Endothelial cell of umbilical vein (primary cell): ENCODE results near the gene ZNF219. TPM values are rescaled to one million over a fixed set of nuclear protein-coding genes. Genes with fewer than 3 reads are reported as not detected.

Source experiments
- BruUV-seq: library from RNA; stranded (reverse); fragments of 400-500 nt; replicated peaks from 2 replicates; lab custom pipeline; 2021; lab: Mats Ljungman, UMichigan
- CTCF ChIA-PET: fragments of 300-600, 350-600 bp; sonication (Branson Sonifier 250); formaldehyde crosslinking; loops from one replicate; lab custom pipeline; 2021; ENCODE audit warnings: antibody characterized with exemption, inconsistent platforms; lab: Charles Lee
- POLR2A ChIA-PET: fragments of 300-600, 350-600 bp; sonication (Branson Sonifier 250); formaldehyde crosslinking; loops from one replicate; lab custom pipeline; 2021; ENCODE audit warnings: antibody characterized with exemption, inconsistent platforms; lab: Charles Lee
- DNase-seq: peaks from one replicate; pipeline ENCODE4 v3.0.0-alpha.2; 2011; ENCODE audit warnings: low read depth, low spot score
- FAIRE-seq: peaks from 2 replicates; lab custom pipeline; 2011; peaks lifted over from hg19 to GRCh38; lab: Jason Lieb, UNC
- H2AFZ ChIP-seq: 2 replicates; pipeline ENCODE4 v1.6.0; 2012; ENCODE audit warnings: low read depth, low read length, control low read depth, inconsistent platforms
- H3K27ac ChIP-seq: 2 replicates; pipeline ENCODE4 v1.5.1; 2011; ENCODE audit warnings: low read depth, mild to moderate bottlenecking, control low read depth, low read length, moderate library complexity; ENCODE audit not compliant: insufficient read depth
- H3K27me3 ChIP-seq, 2 experiments: 2 replicates each; pipeline versions ENCODE4 v1.6.0 to v1.6.1; 2011; ENCODE audit warnings: low read length in 2 of 2, mixed read lengths in 1 of 2; ENCODE audit not compliant: control insufficient read depth in 2 of 2, insufficient read depth in 2 of 2
- H3K36me3 ChIP-seq, 2 experiments: 2 replicates in 1 of 2; 3 replicates in 1 of 2; pipeline ENCODE4 v1.5.1; 2011; ENCODE audit warnings: low read length in 2 of 2, mild to moderate bottlenecking in 1 of 2, moderate library complexity in 1 of 2; ENCODE audit not compliant: control insufficient read depth in 2 of 2, insufficient read depth in 2 of 2; ENCODE audit errors: extremely low read depth in 1 of 2
- H3K4me1 ChIP-seq: 3 replicates; pipeline ENCODE4 v1.5.1; 2011; ENCODE audit warnings: mild to moderate bottlenecking, low read length; ENCODE audit not compliant: control insufficient read depth, insufficient read depth; ENCODE audit errors: extremely low read depth
- H3K4me2 ChIP-seq: 2 replicates; pipeline ENCODE4 v1.6.1; 2011; ENCODE audit warnings: low read length, control low read depth, mixed read lengths; ENCODE audit not compliant: insufficient read depth
- H3K4me3 ChIP-seq, 3 experiments: fragments of 200-600 bp in 1 of 3; sonication (generic), shearing (Covaris generic) in 1 of 3; replicated peaks in 1 of 3; 2 replicates each; pipeline ENCODE4 v1.5.1; 2011 to 2016; ENCODE audit warnings: control low read depth in 3 of 3, low read length in 3 of 3, mild to moderate bottlenecking in 2 of 3, inconsistent platforms in 1 of 3, low read depth in 1 of 3, moderate library complexity in 1 of 3; ENCODE audit not compliant: insufficient read depth in 1 of 3
- H3K79me2 ChIP-seq: 2 replicates; pipeline ENCODE4 v1.6.0; 2012; ENCODE audit warnings: low read length, inconsistent platforms; ENCODE audit not compliant: control insufficient read depth, insufficient read depth
- H3K9ac ChIP-seq: replicated peaks from 2 replicates; pipeline ENCODE3; 2011; ENCODE audit warnings: low read length, control low read depth; ENCODE audit not compliant: insufficient read depth; ENCODE audit errors: extremely low read depth
- H3K9me1 ChIP-seq: replicated peaks from 3 replicates; pipeline ENCODE4 v1.6.0; 2011; ENCODE audit warnings: mild to moderate bottlenecking, low read length; ENCODE audit not compliant: control insufficient read depth, insufficient read depth; ENCODE audit errors: extremely low read depth
- H3K9me3 ChIP-seq: replicated peaks from 2 replicates; pipeline ENCODE4 v1.5.1; 2012; ENCODE audit warnings: low read length, inconsistent platforms; ENCODE audit not compliant: control insufficient read depth, insufficient read depth
- H4K20me1 ChIP-seq: replicated peaks from 2 replicates; pipeline ENCODE3; 2011; ENCODE audit warnings: mild to moderate bottlenecking, low read length; ENCODE audit not compliant: control insufficient read depth, insufficient read depth; ENCODE audit errors: extremely low read depth
- CTCF ChIP-seq, 2 donors: IDR thresholded peaks; 1 replicate in 1 of 2; 2 replicates in 1 of 2; pipeline ENCODE4 v1.5.1; 2011; ENCODE audit warnings: low read length in 2 of 2, mild to moderate bottlenecking in 2 of 2, moderate library complexity in 2 of 2, control low read depth in 1 of 2, inconsistent platforms in 1 of 2, low read depth in 1 of 2; ENCODE audit not compliant: insufficient read depth in 1 of 2; ENCODE audit errors: extremely low read depth in 1 of 2
- EZH2 ChIP-seq: IDR thresholded peaks from 2 replicates; pipeline ENCODE4 v1.6.1; 2012; ENCODE audit warnings: borderline replicate concordance, low read depth, mild to moderate bottlenecking, moderate library complexity, low read length, inconsistent platforms; ENCODE audit not compliant: severe bottlenecking
- FOS ChIP-seq: IDR thresholded peaks from 2 replicates; pipeline ENCODE4 v1.6.1; 2011; ENCODE audit warnings: mild to moderate bottlenecking, low read length, moderate library complexity, borderline replicate concordance; ENCODE audit not compliant: insufficient read depth
- GATA2 ChIP-seq: IDR thresholded peaks from 2 replicates; pipeline ENCODE4 v1.7.0; 2011; ENCODE audit warnings: low read depth, mild to moderate bottlenecking, moderate library complexity, mixed read lengths, low read length; ENCODE audit not compliant: insufficient read length, insufficient read depth
- JUN ChIP-seq: IDR thresholded peaks from 2 replicates; pipeline ENCODE4 v1.6.1; 2011; ENCODE audit warnings: borderline replicate concordance, low read depth; ENCODE audit not compliant: insufficient read length, insufficient read depth
- MAX ChIP-seq: IDR thresholded peaks from 2 replicates; pipeline ENCODE4 v1.6.1; 2011; ENCODE audit not compliant: insufficient read depth, insufficient read length
- MYC ChIP-seq: IDR thresholded peaks from one replicate; pipeline ENCODE4 v1.6.1; 2011; ENCODE audit warnings: mild to moderate bottlenecking, low read depth, low read length
- POLR2A ChIP-seq: IDR thresholded peaks from 2 replicates; pipeline ENCODE4 v1.6.1; 2012; ENCODE audit warnings: low read depth, mild to moderate bottlenecking, control low read depth, low read length
- POLR2AphosphoS5 ChIP-seq: IDR thresholded peaks from 2 replicates; pipeline ENCODE4 v1.6.1; 2012; ENCODE audit warnings: low read depth, mild to moderate bottlenecking, control low read depth, low read length, moderate library complexity; ENCODE audit not compliant: insufficient read depth
- dilution Hi-C: fragments of 300-500 bp; cut with MboI; formaldehyde crosslinking; loops from one replicate; pipeline ENCODE4 v1.15.0; 2019; ENCODE audit warnings: low sequenced_read_pairs; ENCODE audit not compliant: extremely low pct_ligation_motif_present
- intact Hi-C: fragments of 100-400 bp; cut with micrococcal nuclease; formaldehyde crosslinking; loops from one replicate; pipeline ENCODE4 v1.10.0; 2022
- polyA plus RNA-seq, 4 experiments: library from polyadenylated mRNA; depleted of rRNA in 3 of 4; stranded (reverse) in 3 of 4; unstranded in 1 of 4; fragments of >200 nt; gene quantifications; 2 replicates each; pipeline versions ENCODE4 v1.2.1 to v1.2.3, GENCODE V29; 2011 to 2012; ENCODE audit warnings: missing spikeins in 1 of 4
- total RNA-seq: library from RNA; stranded (reverse); gene quantifications from 2 replicates; pipeline ENCODE4 v1.2.3, GENCODE V29; 2021

ZNF219 gene
- total and polyA plus RNA-seq, 2 donors (not counting 3 experiments of a cell fraction or from before 2014, with no cell fraction given): 13.2 to 15.2 TPM

- no peaks in the 10 kb centered on the region for H3K9me1 ChIP-seq
- H2AFZ ChIP-seq: no peak overlapping the region
- ChIA-PET POLR2A (no interaction called here), CTCF (interaction anchor here (1.2 to 3.3 kb wide), 4 partner anchors 19 to 32 kb away, joined by 3 to 19 read pairs (median 7); no protein-coding TSS in a partner anchor)
- FAIRE-seq (no peak), DNase-seq (no peak)
- no peaks in the 10 kb centered on the region for H4K20me1 ChIP-seq
- H3K9ac ChIP-seq: no peak overlapping the region
- H3K4me1 ChIP-seq: no peaks in the 10 kb centered on the region
- BruUV-seq: no TSS peak
- no peaks in the 10 kb centered on the region for H3K36me3 ChIP-seq
- no peak overlapping the region for H3K4me2 ChIP-seq
- TF ChIP-seq GATA2 (no peak), EZH2 (no peak), MYC (no peak), MAX (no peak), POLR2AphosphoS5 (no peak), CTCF (IDR thresholded peaks at IDR 0.05; ENCODE audit: extremely low read depth in 1 of 2, insufficient read depth in 1 of 2, low read depth in 1 of 2, low read length in 2 of 2) (no peak), POLR2A (no peak), FOS (no peak), JUN (no peak)
- no peaks in the 10 kb centered on the region for H3K79me2 ChIP-seq
- dilution Hi-C loops (no loop called here), intact Hi-C loops (no loop called here)
- H3K9me3 ChIP-seq: no peaks in the 10 kb centered on the region
- no peak overlapping the region for H3K27ac ChIP-seq
- H3K27me3 ChIP-seq: peaks cover 23 to 24% of the 10 kb centered on the region in 2 experiments
- no peak overlapping the region for H3K4me3 ChIP-seq
These were observed 51.1 kb downstream of the ZNF219 start for GRCh38 chr14:21047378-21047781.
